GM12875 (cell line): ENCODE results near the gene GGCT.

Experiments used
- H3K4me3 ChIP-seq: one replicate; pipeline ENCODE4 v1.5.1; 2011; ENCODE audit warnings: low read depth, low read length, control low read depth
- CTCF ChIP-seq: IDR thresholded peaks from 2 replicates; pipeline ENCODE4 v1.5.1; 2011; ENCODE audit warnings: low read depth, mild to moderate bottlenecking, control low read depth, inconsistent platforms, low read length, moderate library complexity, borderline replicate concordance; ENCODE audit not compliant: insufficient read depth

The GGCT gene

GRCh38 chr7:30467271-30467670 is 37.4 kb downstream of the GGCT start:
- no peak overlapping the region for H3K4me3 ChIP-seq
- TF ChIP-seq CTCF, result no peak

- H3K4me3 ChIP-seq, result no peak overlapping the region
- TF ChIP-seq CTCF, result no peak
Observed at GRCh38 chr7:30466266-30466665, 38.4 kb downstream of the GGCT start.

GRCh38 chr7:30465811-30466180 is 38.8 kb downstream of the GGCT start:
- H3K4me3 ChIP-seq, result no peak overlapping the region
- no peak for TF ChIP-seq CTCF

- TF ChIP-seq CTCF, result no peak
Observed at GRCh38 chr7:30465046-30465810, 39.4 kb downstream of the GGCT start.

GRCh38 chr7:30464231-30464671 is 40.4 kb downstream of the GGCT start:
- no peak for TF ChIP-seq CTCF
- no peak overlapping the region for H3K4me3 ChIP-seq

More at GRCh38 chr7:30465046-30465810, 39.4 kb downstream of the GGCT start:
- H3K4me3 ChIP-seq, result no peak overlapping the region

- H3K4me3 ChIP-seq, result no peak overlapping the region
- TF ChIP-seq CTCF, result no peak
Observed at GRCh38 chr7:30463405-30464145, 41.1 kb downstream of the GGCT start.

GRCh38 chr7:30462179-30462578 is 42.5 kb downstream of the GGCT start:
- TF ChIP-seq CTCF, result no peak
- H3K4me3 ChIP-seq, result no peak overlapping the region
